Esophagus muscularis mucosa (tissue), 4 donors: ENCODE measurements around the gene ZBED6.

ENCODE experiments used
- EP300 ChIP-seq: sonication (generic); formaldehyde crosslinking; IDR thresholded peaks from one replicate; pipeline ENCODE4 v1.6.1; 2017; ENCODE audit warnings: antibody characterized with exemption
- POLR2A ChIP-seq: fragments of 450-650 bp; IDR thresholded peaks from one replicate; pipeline ENCODE4 v1.6.1; 2017; ENCODE audit warnings: antibody characterized with exemption, moderate library complexity, mild to moderate bottlenecking, low read depth
- POLR2AphosphoS5 ChIP-seq, 2 donors: sonication (generic); formaldehyde crosslinking; IDR thresholded peaks; one replicate each; pipeline ENCODE4 v1.6.1; 2017; ENCODE audit warnings: antibody characterized with exemption in 2 of 2
- TF ChIP-seq, protein P1 (sequence below), 3 experiments: fragments of 200-600 bp in 2 of 3; fragments of 450-650 bp in 1 of 3; sonication (generic) in 2 of 3; IDR thresholded peaks; one replicate each; pipeline ENCODE4 v1.5.1; 2017 to 2019; ENCODE audit warnings: antibody characterized with exemption in 3 of 3, mild to moderate bottlenecking in 2 of 3, moderate library complexity in 1 of 3

- TF ChIP-seq, protein P1, sequence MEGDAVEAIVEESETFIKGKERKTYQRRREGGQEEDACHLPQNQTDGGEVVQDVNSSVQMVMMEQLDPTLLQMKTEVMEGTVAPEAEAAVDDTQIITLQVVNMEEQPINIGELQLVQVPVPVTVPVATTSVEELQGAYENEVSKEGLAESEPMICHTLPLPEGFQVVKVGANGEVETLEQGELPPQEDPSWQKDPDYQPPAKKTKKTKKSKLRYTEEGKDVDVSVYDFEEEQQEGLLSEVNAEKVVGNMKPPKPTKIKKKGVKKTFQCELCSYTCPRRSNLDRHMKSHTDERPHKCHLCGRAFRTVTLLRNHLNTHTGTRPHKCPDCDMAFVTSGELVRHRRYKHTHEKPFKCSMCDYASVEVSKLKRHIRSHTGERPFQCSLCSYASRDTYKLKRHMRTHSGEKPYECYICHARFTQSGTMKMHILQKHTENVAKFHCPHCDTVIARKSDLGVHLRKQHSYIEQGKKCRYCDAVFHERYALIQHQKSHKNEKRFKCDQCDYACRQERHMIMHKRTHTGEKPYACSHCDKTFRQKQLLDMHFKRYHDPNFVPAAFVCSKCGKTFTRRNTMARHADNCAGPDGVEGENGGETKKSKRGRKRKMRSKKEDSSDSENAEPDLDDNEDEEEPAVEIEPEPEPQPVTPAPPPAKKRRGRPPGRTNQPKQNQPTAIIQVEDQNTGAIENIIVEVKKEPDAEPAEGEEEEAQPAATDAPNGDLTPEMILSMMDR (IDR thresholded peaks at IDR 0.05): no peak
- no peak for TF ChIP-seq POLR2A
- no peak for TF ChIP-seq POLR2AphosphoS5 (IDR thresholded peaks at IDR 0.05)
- no peak for TF ChIP-seq EP300
Observed at GRCh38 chr1:203768256-203768655, 27.2 kb upstream of the ZBED6 start.
